ENCODE results near the gene ZNF557. TPM values are rescaled to one million over a fixed set of nuclear protein-coding genes. Genes with fewer than 3 reads are reported as not detected.

ZNF557 gene
- total RNA-seq, 1 donor from 2014 or later: 16.4 TPM

GRCh38 chr19:7104747-7105447, 35.4 kb downstream of the ZNF557 start:
- H3K36me3 Mint-ChIP-seq: no peaks in the 10 kb centered on the region
- H3K4me3 Mint-ChIP-seq: no peak overlapping the region
- H3K9me3 Mint-ChIP-seq: no peaks in the 10 kb centered on the region
- no peak for DNase-seq (ENCODE audit: low spot score in 2 of 2, unreplicated experiment in 2 of 2)
- H3K27me3 Mint-ChIP-seq (ENCODE audit: low read depth): no peaks in the 10 kb centered on the region
- TF ChIP-seq CTCF (IDR thresholded peaks at IDR 0.05; ENCODE audit: unreplicated experiment): no peak
- peaks cover 25% of the 10 kb centered on the region for H3K4me1 Mint-ChIP-seq
- H3K27ac Mint-ChIP-seq: no peak overlapping the region

GRCh38 chr19:7106711-7107657, 37.5 kb downstream of the ZNF557 start:
- no peaks in the 10 kb centered on the region for H3K27me3 Mint-ChIP-seq (ENCODE audit: low read depth)
- no peak for DNase-seq (ENCODE audit: low spot score in 2 of 2, unreplicated experiment in 2 of 2)
- H3K4me1 Mint-ChIP-seq: peaks cover 8% of the 10 kb centered on the region
- H3K36me3 Mint-ChIP-seq: no peaks in the 10 kb centered on the region
- no peak overlapping the region for H3K4me3 Mint-ChIP-seq
- H3K27ac Mint-ChIP-seq: no peak overlapping the region
- no peak for TF ChIP-seq CTCF (IDR thresholded peaks at IDR 0.05; ENCODE audit: unreplicated experiment)
- H3K9me3 Mint-ChIP-seq: no peaks in the 10 kb centered on the region

DNA sequence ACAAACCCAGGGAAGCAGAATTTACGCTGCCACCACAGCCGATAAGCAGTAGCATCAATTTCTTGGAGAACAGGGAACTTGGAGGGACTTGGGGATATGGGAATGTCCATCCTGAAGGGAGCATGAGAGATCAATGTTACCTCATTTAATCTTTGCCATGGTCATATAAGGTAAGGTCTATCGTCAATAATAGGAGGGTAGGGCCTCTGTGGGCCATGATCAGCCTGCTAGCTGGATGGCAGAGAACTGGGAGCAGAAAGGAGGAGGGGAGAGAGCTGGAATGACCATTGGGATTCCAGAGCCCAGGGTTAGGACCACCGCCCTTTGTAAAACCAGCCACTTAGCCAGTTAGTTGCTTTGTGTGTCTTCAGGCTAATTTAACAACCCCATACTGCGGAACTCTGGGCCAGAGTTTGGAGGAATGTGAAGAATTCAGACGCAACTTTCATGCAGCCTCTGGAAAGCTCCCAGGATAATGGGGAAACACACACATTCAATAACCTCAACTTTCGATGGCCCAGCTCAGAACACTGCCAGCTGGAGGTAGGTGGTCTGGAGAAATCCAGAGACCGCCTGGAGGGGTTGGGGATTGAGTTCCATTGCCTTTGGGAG, 40.3 kb downstream of the ZNF557 start:
- no peak overlapping the region for H3K4me3 Mint-ChIP-seq
- H3K9me3 Mint-ChIP-seq: peaks cover 13% of the 10 kb centered on the region
- H3K4me1 Mint-ChIP-seq: no peaks in the 10 kb centered on the region
- no peak overlapping the region for H3K27ac Mint-ChIP-seq
- H3K27me3 Mint-ChIP-seq (ENCODE audit: low read depth): no peaks in the 10 kb centered on the region
- no peak for DNase-seq (ENCODE audit: low spot score in 2 of 2, unreplicated experiment in 2 of 2)
- peaks cover 12% of the 10 kb centered on the region for H3K36me3 Mint-ChIP-seq
- no peak for TF ChIP-seq CTCF (IDR thresholded peaks at IDR 0.05; ENCODE audit: unreplicated experiment)

DNA sequence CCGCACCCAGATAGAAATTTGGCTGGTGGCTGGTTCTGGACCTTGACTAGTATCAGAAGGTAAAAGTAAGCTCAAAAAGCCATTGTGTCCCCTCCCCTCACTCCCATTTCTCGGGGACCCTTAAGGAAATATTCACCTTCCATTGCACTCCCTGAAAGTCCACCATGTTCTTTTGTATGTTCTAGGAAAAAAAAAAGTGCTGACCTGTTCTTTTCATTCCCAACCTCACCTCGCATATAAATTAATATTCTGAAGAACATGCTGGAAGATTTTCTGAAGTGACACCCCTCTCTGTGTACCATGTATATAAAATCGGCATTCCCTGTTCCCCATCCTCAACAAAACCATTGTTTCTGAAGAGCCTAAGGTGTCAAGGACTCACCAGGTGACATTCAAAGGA, 43.2 kb downstream of the ZNF557 start:
- peaks cover 34% of the 10 kb centered on the region for H3K36me3 Mint-ChIP-seq
- H3K4me3 Mint-ChIP-seq: no peak overlapping the region
- H3K9me3 Mint-ChIP-seq: peaks cover 13% of the 10 kb centered on the region
- DNase-seq (ENCODE audit: low spot score in 2 of 2, unreplicated experiment in 2 of 2): no peak
- H3K27me3 Mint-ChIP-seq (ENCODE audit: low read depth): no peaks in the 10 kb centered on the region
- no peak for TF ChIP-seq CTCF (IDR thresholded peaks at IDR 0.05; ENCODE audit: unreplicated experiment)
- H3K4me1 Mint-ChIP-seq: no peaks in the 10 kb centered on the region
- no peak overlapping the region for H3K27ac Mint-ChIP-seq

- no peak overlapping the region for H3K27ac Mint-ChIP-seq
- DNase-seq (ENCODE audit: low spot score in 2 of 2, unreplicated experiment in 2 of 2): no peak
- H3K4me3 Mint-ChIP-seq: no peak overlapping the region
- peaks cover 13% of the 10 kb centered on the region for H3K9me3 Mint-ChIP-seq
- TF ChIP-seq CTCF (IDR thresholded peaks at IDR 0.05; ENCODE audit: unreplicated experiment): no peak
- no peaks in the 10 kb centered on the region for H3K27me3 Mint-ChIP-seq (ENCODE audit: low read depth)
- H3K36me3 Mint-ChIP-seq: peaks cover 34% of the 10 kb centered on the region
- no peaks in the 10 kb centered on the region for H3K4me1 Mint-ChIP-seq
Observed at GRCh38 chr19:7113233-7113632, 43.7 kb downstream of the ZNF557 start.
